GM19452 (cell line): ENCODE data around the gene TNNT1.

Source experiments
- ATAC-seq: cut with Tn5 transposase; IDR thresholded peaks from one replicate; pipeline ENCODE4 v1.9.1; 2021; ENCODE audit not compliant: unreplicated experiment

The TNNT1 gene

GRCh38 chr19:55146078-55146704 is 2.8 kb downstream of the TNNT1 start:
- no peak for ATAC-seq

GRCh38 chr19:55145232-55145631 is 3.8 kb downstream of the TNNT1 start:
- no peak for ATAC-seq

GRCh38 chr19:55141696-55142095 is 7.3 kb downstream of the TNNT1 start:
- no peak for ATAC-seq

GRCh38 chr19:55137915-55138314 is 11.1 kb downstream of the TNNT1 start:
- ATAC-seq: no peak

GRCh38 chr19:55136399-55137102 is 12.5 kb downstream of the TNNT1 start:
- ATAC-seq: no peak

- no peak for ATAC-seq
Measured at GRCh38 chr19:55134736-55135135, 14.3 kb downstream of the TNNT1 start.

- ATAC-seq: no peak
Measured at GRCh38 chr19:55133639-55134444, 15.2 kb downstream of the TNNT1 start.

- ATAC-seq: no peak
Measured at GRCh38 chr19:55132453-55133129, 16.4 kb downstream of the TNNT1 start.

- no peak for ATAC-seq
Measured at GRCh38 chr19:55131421-55131820, 17.6 kb downstream of the TNNT1 start.

GRCh38 chr19:55119053-55119452 is 30.0 kb downstream of the TNNT1 start:
- ATAC-seq: no peak

- ATAC-seq: no peak
Measured at GRCh38 chr19:55118401-55118991, 30.5 kb downstream of the TNNT1 start.

GRCh38 chr19:55117663-55118391 is 31.2 kb downstream of the TNNT1 start:
- ATAC-seq: peak; percentile 90

- peak; percentile 12 for ATAC-seq
Measured at GRCh38 chr19:55116859-55117662, 31.9 kb downstream of the TNNT1 start, which contains the start of gene PPP1R12C. TSS of gene PPP1R12C (minus strand) at chr19:55117637. CDS start at chr19:55117543, 94 bp downstream.

GRCh38 chr19:55116232-55116858 is 32.7 kb downstream of the TNNT1 start:
- no peak for ATAC-seq

- no peak for ATAC-seq
Measured at GRCh38 chr19:55115446-55116065, 33.5 kb downstream of the TNNT1 start.

- ATAC-seq: no peak
Measured at GRCh38 chr19:55114566-55115145, 34.4 kb downstream of the TNNT1 start.

GRCh38 chr19:55113570-55114039 is 35.4 kb downstream of the TNNT1 start:
- no peak for ATAC-seq
